DLD1 (cell line): ENCODE data around the gene TSGA10IP.

Source experiments
- in situ Hi-C: cut with HindIII; loops from 2 replicates; pipeline ENCODE4 v1.10.0; 2017; ENCODE audit warnings: low sequenced_read_pairs

Gene TSGA10IP

GRCh38 chr11:66003291-66003690 is 58.0 kb downstream of the TSGA10IP start:
- in situ Hi-C loops = no loop called here

GRCh38 chr11:66004186-66004585 is 58.9 kb downstream of the TSGA10IP start:
- in situ Hi-C loops = no loop called here

GRCh38 chr11:66006134-66006890 is 61.0 kb downstream of the TSGA10IP start:
- in situ Hi-C loops = no loop called here

GRCh38 chr11:66006891-66007176 is 61.6 kb downstream of the TSGA10IP start:
- in situ Hi-C loops = no loop called here

GRCh38 chr11:66007201-66007634 is 61.9 kb downstream of the TSGA10IP start:
- in situ Hi-C loops = no loop called here

GRCh38 chr11:66008095-66008467 is 62.8 kb downstream of the TSGA10IP start:
- in situ Hi-C loops = no loop called here

- in situ Hi-C loops = no loop called here
Observed at GRCh38 chr11:66008468-66009101, 63.3 kb downstream of the TSGA10IP start.
